B cell (primary cell): Measurements from ENCODE around the gene VPS9D1. TPM values are rescaled to one million over a fixed set of nuclear protein-coding genes. Genes with fewer than 3 reads are reported as not detected.

Source experiments
- ATAC-seq: fragments of 200-7000 bp; cut with Tn5 transposase; one replicate; pipeline ENCODE4 v1.10.0; 2021; ENCODE audit warnings: low read depth, mild to moderate bottlenecking, moderate number of reproducible peaks, moderate library complexity
- CTCF ChIA-PET: fragments of 350-600 bp; sonication (Branson Sonifier 250); formaldehyde crosslinking; loops from one replicate; lab custom pipeline; 2021; ENCODE audit warnings: antibody characterized with exemption, inconsistent platforms; lab: Charles Lee
- POLR2A ChIA-PET: fragments of 350-600 bp; sonication (Branson Sonifier 250); formaldehyde crosslinking; loops from one replicate; lab custom pipeline; 2021; ENCODE audit warnings: antibody characterized with exemption; lab: Charles Lee
- DNase-seq: peaks from one replicate; pipeline ENCODE4 v3.0.0; 2013
- H2AFZ ChIP-seq: 2 replicates; pipeline ENCODE4 v1.6.1; 2012; ENCODE audit warnings: mild to moderate bottlenecking, low read depth, low read length; ENCODE audit not compliant: insufficient read depth, poor library complexity, severe bottlenecking
- H3K27ac ChIP-seq, 2 donors: 1 replicate in 1 of 2; 2 replicates in 1 of 2; pipeline ENCODE4 v1.5.1; 2012 to 2013; ENCODE audit warnings: low read length in 2 of 2, mild to moderate bottlenecking in 2 of 2, moderate library complexity in 1 of 2
- H3K27me3 ChIP-seq, 4 experiments: fragments of 200-600 bp in 1 of 4; sonication (generic) in 1 of 4; replicated peaks in 1 of 4; 1 replicate in 2 of 4; 2 replicates in 2 of 4; pipeline versions ENCODE4 v1.6.1 to v1.7.0; 2013 to 2016; ENCODE audit warnings: low read length in 3 of 4, mild to moderate bottlenecking in 2 of 4, mixed read lengths in 1 of 4, moderate library complexity in 1 of 4; ENCODE audit not compliant: insufficient read depth in 4 of 4, control insufficient read depth in 3 of 4; ENCODE audit errors: control extremely low read depth in 1 of 4
- H3K36me3 ChIP-seq, 2 experiments: replicated peaks in 1 of 2; 1 replicate in 1 of 2; 2 replicates in 1 of 2; pipeline versions ENCODE4 v1.6.1 to v1.7.1; 2013; ENCODE audit warnings: low read length in 1 of 2; ENCODE audit not compliant: insufficient read depth in 2 of 2, control insufficient read depth in 1 of 2; ENCODE audit errors: control extremely low read depth in 1 of 2, extremely low read depth in 1 of 2
- H3K4me1 ChIP-seq, 2 donors: fragments of 200-600 bp in 1 of 2; sonication (generic) in 1 of 2; 1 replicate in 1 of 2; 2 replicates in 1 of 2; pipeline versions ENCODE4 v1.5.1 to v1.6.1; 2013 to 2017; ENCODE audit warnings: low read length in 2 of 2; ENCODE audit not compliant: control insufficient read depth in 2 of 2, insufficient read depth in 2 of 2
- H3K4me2 ChIP-seq: replicated peaks from 2 replicates; pipeline ENCODE3; 2012; ENCODE audit warnings: mild to moderate bottlenecking, low read depth, low read length; ENCODE audit not compliant: poor library complexity, severe bottlenecking
- H3K4me3 ChIP-seq, 5 experiments: fragments of 200-600 bp in 1 of 5; sonication (generic) in 1 of 5; 1 replicate in 3 of 5; 2 replicates in 2 of 5; pipeline versions ENCODE4 v1.5.1 to v1.7.0; 2011 to 2016; ENCODE audit warnings: low read length in 4 of 5, mild to moderate bottlenecking in 4 of 5, low read depth in 2 of 5, control low read depth in 1 of 5, moderate library complexity in 1 of 5; ENCODE audit not compliant: insufficient read depth in 1 of 5; ENCODE audit errors: control extremely low read depth in 1 of 5, extremely low read depth in 1 of 5
- H3K79me2 ChIP-seq: fragments of 200-600 bp; sonication (generic); one replicate; pipeline ENCODE4 v1.6.0; 2016; ENCODE audit warnings: low read length; ENCODE audit not compliant: control insufficient read depth, insufficient read depth
- H3K9ac ChIP-seq: fragments of 200-600 bp; sonication (generic); 2 replicates; pipeline ENCODE4 v1.6.1; 2017; ENCODE audit warnings: mild to moderate bottlenecking, low read length, moderate library complexity
- H3K9me3 ChIP-seq, 3 donors: one replicate each; pipeline versions ENCODE4 v1.6.1 to v1.7.1; 2013; ENCODE audit warnings: low read length in 2 of 3; ENCODE audit not compliant: control insufficient read depth in 2 of 3, insufficient read depth in 1 of 3; ENCODE audit errors: control extremely low read depth in 1 of 3
- H4K20me1 ChIP-seq: 2 replicates; pipeline ENCODE4 v1.6.0; 2012; ENCODE audit warnings: mild to moderate bottlenecking, low read length; ENCODE audit not compliant: insufficient read depth, control insufficient read depth, poor library complexity, severe bottlenecking
- H3K27ac Mint-ChIP-seq: one replicate; pipeline ENCODE4 v1.8.0; 2021; ENCODE audit warnings: mixed read lengths
- H3K27me3 Mint-ChIP-seq: one replicate; pipeline ENCODE4 v1.8.0; 2021; ENCODE audit warnings: mixed read lengths
- H3K4me1 Mint-ChIP-seq: one replicate; pipeline ENCODE4 v1.8.0; 2021; ENCODE audit warnings: mixed read lengths
- H3K4me3 Mint-ChIP-seq: one replicate; pipeline ENCODE4 v1.8.0; 2021; ENCODE audit warnings: mixed read lengths
- H3K9me3 Mint-ChIP-seq: one replicate; pipeline ENCODE4 v1.8.0; 2022; ENCODE audit warnings: mixed read lengths; ENCODE audit not compliant: insufficient read depth
- EZH2 ChIP-seq: IDR thresholded peaks from 2 replicates; pipeline ENCODE4 v1.6.1; 2012; ENCODE audit warnings: borderline replicate concordance, low read depth, mild to moderate bottlenecking, moderate library complexity, low read length; ENCODE audit not compliant: insufficient read depth, poor library complexity, severe bottlenecking
- WGBS: methylation state at CpG from one replicate; pipeline ENCODE4 v1.1.5; 2013; ENCODE audit warnings: missing lambda C conversion rate; ENCODE audit not compliant: insufficient coverage; 5-methylcytosine and 5-hydroxymethylcytosine counted together
- intact Hi-C: fragments of 100-400 bp; cut with micrococcal nuclease; formaldehyde crosslinking; loops from one replicate; pipeline ENCODE4 v1.10.0; 2022
- polyA plus RNA-seq: library from polyadenylated mRNA; depleted of rRNA; stranded (reverse); fragments of >200 nt; gene quantifications from 2 replicates; pipeline ENCODE4 v1.2.3, GENCODE V29; 2012
- total RNA-seq, 2 donors: library from RNA; stranded (reverse); fragments of 120-200 nt in 1 of 2; gene quantifications; 1 replicate in 1 of 2; 2 replicates in 1 of 2; pipeline versions ENCODE4 v1.2.3 to v1.2.4, GENCODE V29; 2013 to 2022
- TF ChIP-seq, protein P1 (sequence below): fragments of 200-600 bp; IDR thresholded peaks from one replicate; pipeline ENCODE4 v1.8.0; 2022; ENCODE audit warnings: antibody characterized with exemption, mild to moderate bottlenecking

The VPS9D1 gene
- total and polyA plus RNA-seq, 2 donors (not counting 1 experiment from before 2014, with no cell fraction given): 14.6 to 24.0 TPM

DNA sequence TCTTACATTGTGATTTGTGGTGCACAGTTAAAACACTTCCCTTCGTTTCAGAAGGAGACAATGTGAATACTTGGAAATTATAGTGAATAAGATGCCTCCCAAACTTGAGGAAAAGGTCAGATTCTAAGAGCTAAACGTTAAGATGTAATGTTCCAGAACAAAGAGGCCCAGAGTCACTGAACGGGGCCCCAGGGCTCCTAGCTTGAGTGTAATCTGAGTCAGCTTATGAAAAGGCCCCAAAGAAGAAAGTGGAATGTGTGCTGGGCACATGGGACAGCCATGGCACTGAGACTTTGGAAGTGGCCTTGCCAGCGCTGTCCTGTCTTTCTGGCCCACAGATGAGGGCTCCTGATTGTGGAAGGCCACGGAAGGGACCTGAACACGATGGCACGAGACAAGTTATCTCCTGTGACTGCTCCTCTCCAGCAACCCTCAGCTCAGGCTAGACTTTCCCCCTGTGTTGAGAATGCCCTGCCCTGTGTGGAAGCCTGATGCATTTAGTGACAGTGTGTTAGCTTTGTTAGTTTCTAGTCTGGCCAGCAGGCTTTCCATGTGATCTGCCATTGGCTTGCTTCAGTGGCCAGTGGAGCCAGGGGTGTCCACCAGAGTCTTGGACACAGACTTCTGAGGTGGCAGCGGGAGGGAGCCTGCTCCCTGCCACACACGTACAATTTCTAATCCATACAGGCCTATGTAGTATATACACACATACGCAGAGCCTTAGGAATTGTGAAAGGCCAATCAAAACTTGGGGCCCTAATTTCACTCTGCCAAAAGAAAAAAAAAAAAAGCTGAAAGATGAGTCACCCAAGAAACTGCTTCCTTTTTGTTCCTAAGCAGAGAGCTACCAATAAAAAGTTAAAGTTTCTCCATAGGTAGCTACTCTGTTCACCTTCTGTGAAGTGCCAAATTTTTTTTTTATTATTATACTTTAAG is 49.9 kb downstream of the VPS9D1 start:
- Histone ChIP-seq H3K4me3 (no peak overlapping the region), H3K27ac (no peak overlapping the region), H2AFZ (no peak overlapping the region), H3K27me3 (no peaks in the 10 kb centered on the region), H4K20me1 (no peaks in the 10 kb centered on the region), H3K9me3 (peaks cover 0 to 3% (median 0%) of the 10 kb centered on the region in 3 donors), H3K79me2 (no peaks in the 10 kb centered on the region), H3K4me1 (no peaks in the 10 kb centered on the region), H3K9ac (no peak overlapping the region), H3K36me3 (no peaks in the 10 kb centered on the region), H3K4me2 (no peak overlapping the region)
- ChIA-PET CTCF (interaction anchor here (1.4 kb wide), 1 partner anchor 15 kb away, joined by 3 read pairs; no protein-coding TSS in a partner anchor), POLR2A (no interaction called here)
- H3K27me3 Mint-ChIP-seq: no peaks in the 10 kb centered on the region
- H3K9me3 Mint-ChIP-seq: no peaks in the 10 kb centered on the region
- peaks cover 3% of the 10 kb centered on the region for H3K4me1 Mint-ChIP-seq
- no peak overlapping the region for H3K27ac Mint-ChIP-seq
- no peak for ATAC-seq
- no peak overlapping the region for H3K4me3 Mint-ChIP-seq
- intact Hi-C loops: no loop called here
- WGBS: 96% methylated on average over 10 of the region's 10 CpGs
- TF ChIP-seq, protein P1, sequence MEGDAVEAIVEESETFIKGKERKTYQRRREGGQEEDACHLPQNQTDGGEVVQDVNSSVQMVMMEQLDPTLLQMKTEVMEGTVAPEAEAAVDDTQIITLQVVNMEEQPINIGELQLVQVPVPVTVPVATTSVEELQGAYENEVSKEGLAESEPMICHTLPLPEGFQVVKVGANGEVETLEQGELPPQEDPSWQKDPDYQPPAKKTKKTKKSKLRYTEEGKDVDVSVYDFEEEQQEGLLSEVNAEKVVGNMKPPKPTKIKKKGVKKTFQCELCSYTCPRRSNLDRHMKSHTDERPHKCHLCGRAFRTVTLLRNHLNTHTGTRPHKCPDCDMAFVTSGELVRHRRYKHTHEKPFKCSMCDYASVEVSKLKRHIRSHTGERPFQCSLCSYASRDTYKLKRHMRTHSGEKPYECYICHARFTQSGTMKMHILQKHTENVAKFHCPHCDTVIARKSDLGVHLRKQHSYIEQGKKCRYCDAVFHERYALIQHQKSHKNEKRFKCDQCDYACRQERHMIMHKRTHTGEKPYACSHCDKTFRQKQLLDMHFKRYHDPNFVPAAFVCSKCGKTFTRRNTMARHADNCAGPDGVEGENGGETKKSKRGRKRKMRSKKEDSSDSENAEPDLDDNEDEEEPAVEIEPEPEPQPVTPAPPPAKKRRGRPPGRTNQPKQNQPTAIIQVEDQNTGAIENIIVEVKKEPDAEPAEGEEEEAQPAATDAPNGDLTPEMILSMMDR: no peak
- no peak for TF ChIP-seq EZH2
- no peak for DNase-seq

DNA sequence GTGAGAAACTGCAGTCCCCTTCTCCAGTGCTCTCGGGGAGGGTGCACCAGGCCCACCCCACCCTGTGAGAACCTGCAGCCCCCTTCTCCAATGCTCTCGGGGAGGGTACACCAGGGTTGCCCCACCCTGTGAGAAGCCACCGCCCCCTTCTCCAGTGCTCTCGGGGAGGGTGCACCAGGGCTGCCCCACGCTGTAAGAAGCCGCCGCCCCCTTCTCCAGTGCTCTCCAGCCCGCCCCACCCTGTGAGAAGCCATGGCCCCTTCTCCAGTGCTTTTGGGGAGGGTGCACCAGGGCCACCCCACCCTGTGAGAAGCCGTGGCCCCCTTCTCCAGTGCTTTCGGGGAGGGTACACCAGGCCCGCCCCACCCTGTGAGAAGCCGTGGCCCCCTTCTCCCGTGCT is 50.9 kb downstream of the VPS9D1 start:
- DNase-seq: no peak
- TF ChIP-seq, protein P1: no peak
- TF ChIP-seq EZH2: no peak

More for the DNA sequence above, 50.9 kb downstream of the VPS9D1 start:
- H3K4me3 ChIP-seq: no peak overlapping the region
- H2AFZ ChIP-seq: no peak overlapping the region
- H3K9ac ChIP-seq: no peak overlapping the region
- CTCF ChIA-PET: interaction anchor here (1.4 kb wide), 1 partner anchor 14 kb away, joined by 3 read pairs; no protein-coding TSS in a partner anchor
- H3K79me2 ChIP-seq: no peaks in the 10 kb centered on the region
- H3K36me3 ChIP-seq: no peaks in the 10 kb centered on the region
- no peaks in the 10 kb centered on the region for H3K4me1 ChIP-seq
- no peak overlapping the region for H3K4me2 ChIP-seq
- Mint-ChIP-seq H3K9me3 (no peaks in the 10 kb centered on the region), H3K4me3 (no peak overlapping the region), H3K27me3 (no peaks in the 10 kb centered on the region), H3K27ac (no peak overlapping the region), H3K4me1 (peaks cover 3% of the 10 kb centered on the region)
- 90% methylated on average over 13 of the region's 13 CpGs for WGBS
- no peak overlapping the region for H3K27ac ChIP-seq
- no peaks in the 10 kb centered on the region for H3K27me3 ChIP-seq
- peaks cover 0 to 3% (median 0%) of the 10 kb centered on the region in 3 donors for H3K9me3 ChIP-seq
- no peak for ATAC-seq
- POLR2A ChIA-PET: no interaction called here
- no peaks in the 10 kb centered on the region for H4K20me1 ChIP-seq
- intact Hi-C loops: no loop called here
